ENCODE data around the gene ACKR1. TPM values are rescaled to one million over a fixed set of nuclear protein-coding genes. Genes with fewer than 3 reads are reported as not detected.

Gene ACKR1
- total and polyA plus RNA-seq, 4 donors: 0.08 to 17.2 (median 0.48) TPM; not detected in 1

DNA sequence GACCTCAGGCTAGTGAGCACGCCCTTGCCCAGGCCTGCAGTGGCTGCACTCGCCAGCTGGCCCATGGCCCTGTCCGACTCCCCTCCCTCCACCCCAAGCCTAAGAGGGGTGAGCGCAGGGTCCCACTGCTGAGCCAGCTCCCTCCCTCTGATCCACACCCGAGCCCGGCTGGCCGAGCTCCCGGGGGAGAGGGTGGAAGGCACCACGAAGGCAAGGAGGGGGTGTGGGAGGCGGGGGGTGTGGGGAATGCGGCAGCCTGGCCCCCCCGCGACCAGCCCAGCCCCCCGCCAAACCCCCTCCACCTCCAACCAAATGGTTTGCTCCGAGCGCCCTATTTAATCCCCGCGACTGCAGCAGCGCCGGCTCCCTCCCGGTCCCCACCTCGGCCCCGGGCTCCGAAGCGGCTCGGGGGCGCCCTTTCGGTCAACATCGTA lies 33.4 kb upstream of the ACKR1 start, which contains the start of gene CADM3:
Gene CADM3 (plus strand): TSS at position 362 of the 434 bp plus-strand sequence. CDS start 151 bp downstream, outside the sequence.
- H3K36me3 ChIP-seq (ENCODE audit: control insufficient read depth in 4 of 4, insufficient read depth in 3 of 4, low read depth in 1 of 4, low read length in 3 of 4): no peaks in the 10 kb centered on the region
- TF ChIP-seq, protein P1, sequence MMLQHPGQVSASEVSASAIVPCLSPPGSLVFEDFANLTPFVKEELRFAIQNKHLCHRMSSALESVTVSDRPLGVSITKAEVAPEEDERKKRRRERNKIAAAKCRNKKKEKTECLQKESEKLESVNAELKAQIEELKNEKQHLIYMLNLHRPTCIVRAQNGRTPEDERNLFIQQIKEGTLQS (IDR thresholded peaks at IDR 0.05): no peak
- no peak for TF ChIP-seq MAX (IDR thresholded peaks at IDR 0.05)
- no peak for TF ChIP-seq RAD21 (IDR thresholded peaks at IDR 0.05)
- no peak for TF ChIP-seq HNF4A (conservative IDR thresholded peaks at IDR 0.05)
- H3K9me3 ChIP-seq (ENCODE audit: control insufficient read depth in 4 of 4, low read length in 3 of 4): no peaks in the 10 kb centered on the region
- no peak within 1 kb of the TSS for H3K27ac ChIP-seq (ENCODE audit: low read depth in 1 of 2, low read length in 2 of 2)
- H3K4me1 ChIP-seq (ENCODE audit: control insufficient read depth in 4 of 4, insufficient read depth in 4 of 4, low read length in 3 of 4): peaks cover 0 to 2% (median 0%) of the 10 kb centered on the region in 4 donors
- H3K27me3 ChIP-seq (ENCODE audit: control insufficient read depth in 4 of 4, insufficient read depth in 4 of 4, low read length in 3 of 4): peaks cover 0 to 27% (median 3%) of the 10 kb centered on the region in 4 donors
- no peak within 1 kb of the TSS for H3K9ac ChIP-seq (ENCODE audit: low read depth in 1 of 2, low read length in 2 of 2)
- WGBS: 8% methylated on average over 29 of the region's 29 CpGs
- no peak within 1 kb of the TSS for H3K4me3 ChIP-seq (ENCODE audit: low read depth in 1 of 3, low read length in 3 of 3)
- DNase-seq (ENCODE audit: low spot score): no peak

DNA sequence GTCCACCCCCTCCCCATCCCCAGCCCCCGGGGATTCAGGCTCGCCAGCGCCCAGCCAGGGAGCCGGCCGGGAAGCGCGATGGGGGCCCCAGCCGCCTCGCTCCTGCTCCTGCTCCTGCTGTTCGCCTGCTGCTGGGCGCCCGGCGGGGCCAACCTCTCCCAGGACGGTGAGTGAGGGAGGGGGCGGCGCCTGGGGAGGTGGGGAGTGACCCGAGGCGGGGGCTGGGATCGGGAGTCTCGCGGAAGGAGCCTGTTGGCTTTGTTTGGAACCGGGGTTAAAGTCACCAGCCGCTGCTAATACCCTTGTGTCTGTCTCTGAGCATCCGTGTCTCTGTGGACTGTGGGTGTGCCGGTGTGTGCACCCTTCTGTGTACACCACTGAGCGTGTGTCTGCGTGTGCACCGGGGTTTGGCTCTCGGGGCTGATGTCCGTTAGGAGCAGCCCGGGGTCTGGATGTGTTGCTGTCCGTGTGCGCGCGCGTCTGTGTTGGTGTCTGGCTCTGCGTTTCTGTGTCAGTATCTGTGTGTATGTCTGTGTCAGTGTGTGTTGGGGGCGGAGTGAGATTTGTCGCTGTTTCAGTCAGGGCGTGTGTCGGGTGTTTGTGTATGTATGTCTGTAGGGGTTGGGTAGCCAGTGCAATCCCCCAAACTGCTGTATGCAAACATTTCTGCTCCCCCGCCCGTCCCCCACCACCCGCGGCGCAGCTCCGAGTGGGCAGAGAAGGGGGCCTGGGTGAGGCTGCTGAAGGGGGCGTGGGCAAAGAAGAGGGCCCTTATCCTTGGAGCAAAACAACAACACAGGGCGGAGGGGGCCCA lies 32.8 kb upstream of the ACKR1 start:
- Histone ChIP-seq H3K36me3 (ENCODE audit: control insufficient read depth in 4 of 4, insufficient read depth in 3 of 4, low read depth in 1 of 4, low read length in 3 of 4) (no peaks in the 10 kb centered on the region), H3K27me3 (ENCODE audit: control insufficient read depth in 4 of 4, insufficient read depth in 4 of 4, low read length in 3 of 4) (peaks cover 0 to 25% (median 3%) of the 10 kb centered on the region in 4 donors), H3K4me3 (ENCODE audit: low read depth in 1 of 3, low read length in 3 of 3) (no peak overlapping the region), H3K9ac (ENCODE audit: low read depth in 1 of 2, low read length in 2 of 2) (no peak overlapping the region), H3K4me1 (ENCODE audit: control insufficient read depth in 4 of 4, insufficient read depth in 4 of 4, low read length in 3 of 4) (peaks cover 0 to 2% (median 0%) of the 10 kb centered on the region in 4 donors), H3K27ac (ENCODE audit: low read depth in 1 of 2, low read length in 2 of 2) (no peak overlapping the region), H3K9me3 (ENCODE audit: control insufficient read depth in 4 of 4, low read length in 3 of 4) (no peaks in the 10 kb centered on the region)
- DNase-seq (ENCODE audit: low spot score): no peak
- TF ChIP-seq TAF1 (conservative IDR thresholded peaks at IDR 0.05): no peak
- no peak for TF ChIP-seq CTCF (IDR thresholded peaks at IDR 0.05; ENCODE audit: low read depth, low read length, missing input control)
- no peak for TF ChIP-seq JUND (IDR thresholded peaks at IDR 0.05)
- TF ChIP-seq HNF4G (IDR thresholded peaks at IDR 0.05): no peak
- TF ChIP-seq FOXA2 (IDR thresholded peaks at IDR 0.05): no peak
- no peak for TF ChIP-seq FOXA1 (IDR thresholded peaks at IDR 0.05)
- TF ChIP-seq NR2F2 (IDR thresholded peaks at IDR 0.05): no peak
- no peak for TF ChIP-seq ZBTB33 (IDR thresholded peaks at IDR 0.05)
- no peak for TF ChIP-seq RXRA (IDR thresholded peaks at IDR 0.05)
- TF ChIP-seq, protein P1 (IDR thresholded peaks at IDR 0.05): no peak
- TF ChIP-seq REST (IDR thresholded peaks at IDR 0.05): no peak
- TF ChIP-seq HNF4A (conservative IDR thresholded peaks at IDR 0.05): no peak
- TF ChIP-seq EGR1 (IDR thresholded peaks at IDR 0.05; ENCODE audit: low read depth in 2 of 2): no peak
- WGBS: 2% methylated on average over 49 of the region's 49 CpGs
